22Rv1 (cell line): ENCODE results near the gene NRP1.

Source experiments
- ZFX ChIP-seq: fragments of 450-650 bp; IDR thresholded peaks from 2 replicates; pipeline ENCODE4 v1.6.1; 2017; ENCODE audit warnings: antibody characterized with exemption, borderline replicate concordance
- TF ChIP-seq, protein P1 (sequence below): fragments of 450-650 bp; IDR thresholded peaks from 2 replicates; pipeline ENCODE4 v1.5.1; 2017; ENCODE audit warnings: mild to moderate bottlenecking

- TF ChIP-seq, protein P1, sequence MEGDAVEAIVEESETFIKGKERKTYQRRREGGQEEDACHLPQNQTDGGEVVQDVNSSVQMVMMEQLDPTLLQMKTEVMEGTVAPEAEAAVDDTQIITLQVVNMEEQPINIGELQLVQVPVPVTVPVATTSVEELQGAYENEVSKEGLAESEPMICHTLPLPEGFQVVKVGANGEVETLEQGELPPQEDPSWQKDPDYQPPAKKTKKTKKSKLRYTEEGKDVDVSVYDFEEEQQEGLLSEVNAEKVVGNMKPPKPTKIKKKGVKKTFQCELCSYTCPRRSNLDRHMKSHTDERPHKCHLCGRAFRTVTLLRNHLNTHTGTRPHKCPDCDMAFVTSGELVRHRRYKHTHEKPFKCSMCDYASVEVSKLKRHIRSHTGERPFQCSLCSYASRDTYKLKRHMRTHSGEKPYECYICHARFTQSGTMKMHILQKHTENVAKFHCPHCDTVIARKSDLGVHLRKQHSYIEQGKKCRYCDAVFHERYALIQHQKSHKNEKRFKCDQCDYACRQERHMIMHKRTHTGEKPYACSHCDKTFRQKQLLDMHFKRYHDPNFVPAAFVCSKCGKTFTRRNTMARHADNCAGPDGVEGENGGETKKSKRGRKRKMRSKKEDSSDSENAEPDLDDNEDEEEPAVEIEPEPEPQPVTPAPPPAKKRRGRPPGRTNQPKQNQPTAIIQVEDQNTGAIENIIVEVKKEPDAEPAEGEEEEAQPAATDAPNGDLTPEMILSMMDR, result no peak
- no peak for TF ChIP-seq ZFX
Observed at GRCh38 chr10:33215154-33215553, 119.3 kb downstream of the NRP1 start.
